Activated CD8-positive, alpha-beta memory T cell treated with anti-CD3 and anti-CD28 coated beads, Interleukin-2, amount 10 ng/mL, durations not matched to agents 7 days and 5 days (primary cell): ENCODE results near the gene TMEM187. TPM values are rescaled to one million over a fixed set of nuclear protein-coding genes. Genes with fewer than 3 reads are reported as not detected.

Experiments used
- ATAC-seq: fragments of 150-1000 bp; cut with Tn5 transposase; one replicate; pipeline ENCODE4 v1.10.0; 2021; ENCODE audit warnings: moderate library complexity
- CTCF ChIA-PET: fragments of 350-600 bp; sonication (Branson Sonifier 250); formaldehyde crosslinking; loops from one replicate; lab custom pipeline; 2021; ENCODE audit warnings: antibody characterized with exemption; lab: Charles Lee
- DNase-seq: peaks from one replicate; pipeline ENCODE4 v3.0.0-alpha.2; 2020
- H3K27ac Mint-ChIP-seq: one replicate; pipeline ENCODE4 v1.8.0; 2021; ENCODE audit warnings: mild to moderate bottlenecking, mixed read lengths
- H3K27me3 Mint-ChIP-seq: one replicate; pipeline ENCODE4 v1.8.0; 2021; ENCODE audit warnings: mixed read lengths
- H3K36me3 Mint-ChIP-seq: one replicate; pipeline ENCODE4 v1.8.0; 2021; ENCODE audit warnings: mild to moderate bottlenecking, mixed read lengths
- H3K4me1 Mint-ChIP-seq: one replicate; pipeline ENCODE4 v1.8.0; 2021; ENCODE audit warnings: mixed read lengths
- H3K4me3 Mint-ChIP-seq: one replicate; pipeline ENCODE4 v1.8.0; 2021; ENCODE audit warnings: mild to moderate bottlenecking, moderate library complexity, mixed read lengths
- H3K9me3 Mint-ChIP-seq: one replicate; pipeline ENCODE4 v1.8.0; 2022; ENCODE audit warnings: low read depth, mixed read lengths
- total RNA-seq, 2 experiments: library from RNA; stranded (reverse); gene quantifications; one replicate each; pipeline ENCODE4 v1.2.3, GENCODE V29; 2021

Gene TMEM187
- total RNA-seq, 2 experiments from 2014 or later = 8.6 to 10.7 TPM

DNA sequence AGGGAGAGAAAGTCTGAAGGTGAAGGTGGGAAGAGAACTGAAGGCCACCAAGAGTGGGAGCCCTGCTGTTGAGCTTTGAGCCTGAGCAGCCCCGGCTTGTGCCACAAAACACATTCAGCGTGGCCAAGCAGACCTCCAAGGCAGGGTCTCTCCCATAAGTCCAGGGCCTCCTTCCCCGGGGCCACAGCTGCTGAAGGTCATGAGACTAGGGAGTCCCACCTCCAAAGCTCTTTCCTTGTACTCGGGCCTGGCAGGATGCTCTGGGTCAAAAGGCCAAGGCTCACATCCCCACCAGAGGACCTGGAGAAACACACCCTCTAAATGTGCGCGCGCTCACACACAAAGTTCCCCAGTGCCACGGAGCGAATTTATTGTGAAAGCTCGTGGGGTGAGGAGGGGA is 43.0 kb upstream of the TMEM187 start:
- H3K27me3 Mint-ChIP-seq = no peaks in the 10 kb centered on the region
- peak overlapping the region; percentile 84 for H3K4me3 Mint-ChIP-seq
- H3K4me1 Mint-ChIP-seq = peaks cover 33% of the 10 kb centered on the region
- no peak for ATAC-seq
- H3K36me3 Mint-ChIP-seq = peaks cover 20% of the 10 kb centered on the region
- peak overlapping the region; percentile 76 for H3K27ac Mint-ChIP-seq
- no peaks in the 10 kb centered on the region for H3K9me3 Mint-ChIP-seq
- no peak for DNase-seq
- CTCF ChIA-PET = interaction anchor here (10.2 kb wide), 1 partner anchor 19 kb away, joined by 190 read pairs; the partner anchor contains the start of gene RENBP

DNA sequence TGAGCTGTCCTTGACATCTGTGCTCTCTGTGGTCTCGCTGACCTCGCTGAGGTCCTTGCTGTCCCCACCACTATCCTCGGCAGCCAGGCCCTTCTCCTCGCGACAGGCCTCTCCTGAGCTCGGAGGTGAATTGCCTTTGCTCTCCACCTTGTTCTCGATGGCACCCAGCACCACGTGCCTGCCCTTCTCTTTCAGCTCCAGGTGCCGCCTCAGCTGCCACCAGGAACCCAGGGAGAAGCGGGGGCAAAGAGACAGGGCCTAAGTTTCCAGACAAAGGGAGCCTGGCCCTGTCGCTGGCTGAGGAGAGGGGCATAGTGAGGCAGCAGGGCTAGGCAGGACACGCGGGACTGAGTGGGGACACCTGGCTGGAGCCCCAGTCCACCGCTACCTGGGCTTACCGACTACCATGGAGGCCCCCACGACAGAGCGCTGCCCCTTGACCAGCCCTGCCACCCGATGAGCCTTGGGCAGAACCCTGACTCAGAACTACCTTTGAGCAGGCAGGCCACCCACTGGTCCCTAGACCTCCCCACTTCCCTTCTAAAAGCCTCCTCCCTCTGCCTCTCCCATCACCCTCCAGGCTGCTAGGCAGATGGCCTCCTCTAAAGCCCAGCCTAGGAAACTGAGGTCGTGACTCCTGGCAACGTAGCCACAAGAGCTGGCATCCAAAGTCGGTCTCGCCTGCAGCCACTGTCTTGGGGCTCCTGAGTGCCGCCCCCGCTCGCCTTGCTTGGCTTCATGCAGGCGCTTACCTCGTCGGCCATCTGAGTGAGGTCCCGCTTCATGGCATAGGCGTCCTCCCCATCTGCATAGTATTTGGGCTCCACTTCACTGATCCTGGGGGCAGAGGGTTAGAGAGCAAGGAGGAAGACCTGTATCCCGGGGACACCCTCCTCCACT is 42.3 kb upstream of the TMEM187 start:
- CTCF ChIA-PET = interaction anchor here (9.8 to 10.2 kb wide), 2 partner anchors 17 to 18 kb away, joined by 71 to 190 read pairs; partner anchors contain the start of gene RENBP
- H3K4me1 Mint-ChIP-seq = peaks cover 33% of the 10 kb centered on the region
- H3K4me3 Mint-ChIP-seq = no peak overlapping the region
- DNase-seq (no peak), ATAC-seq (no peak)
- no peak overlapping the region for H3K27ac Mint-ChIP-seq
- H3K36me3 Mint-ChIP-seq = peaks cover 14% of the 10 kb centered on the region
- no peaks in the 10 kb centered on the region for H3K9me3 Mint-ChIP-seq
- no peaks in the 10 kb centered on the region for H3K27me3 Mint-ChIP-seq

DNA sequence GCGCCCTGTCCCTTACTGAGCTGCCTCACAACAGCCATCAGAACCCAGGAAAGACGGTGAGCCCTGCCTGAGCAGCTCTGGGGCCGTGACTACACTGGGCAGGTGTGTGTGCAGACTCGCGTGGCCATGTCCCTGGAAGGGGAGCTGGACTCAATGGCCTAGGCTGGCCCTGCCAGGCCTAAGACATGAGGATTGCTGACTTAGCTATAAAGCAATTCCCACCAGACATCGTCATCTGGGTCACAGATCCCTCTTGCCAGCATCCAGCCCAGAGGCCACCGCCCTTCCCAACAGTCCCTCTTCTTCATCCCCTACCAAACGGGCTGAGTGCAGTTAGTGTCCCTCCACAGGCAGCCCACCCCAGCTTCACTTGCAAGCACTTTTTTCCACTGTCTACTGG is 41.4 kb upstream of the TMEM187 start:
- ATAC-seq = no peak
- H3K36me3 Mint-ChIP-seq = peaks cover 12% of the 10 kb centered on the region
- DNase-seq = no peak
- CTCF ChIA-PET = interaction anchor here (9.8 kb wide), 1 partner anchor 16 kb away, joined by 71 read pairs; the partner anchor contains the start of gene RENBP
- no peak overlapping the region for H3K4me3 Mint-ChIP-seq
- no peaks in the 10 kb centered on the region for H3K27me3 Mint-ChIP-seq
- no peaks in the 10 kb centered on the region for H3K9me3 Mint-ChIP-seq
- peaks cover 37% of the 10 kb centered on the region for H3K4me1 Mint-ChIP-seq
- no peak overlapping the region for H3K27ac Mint-ChIP-seq

DNA sequence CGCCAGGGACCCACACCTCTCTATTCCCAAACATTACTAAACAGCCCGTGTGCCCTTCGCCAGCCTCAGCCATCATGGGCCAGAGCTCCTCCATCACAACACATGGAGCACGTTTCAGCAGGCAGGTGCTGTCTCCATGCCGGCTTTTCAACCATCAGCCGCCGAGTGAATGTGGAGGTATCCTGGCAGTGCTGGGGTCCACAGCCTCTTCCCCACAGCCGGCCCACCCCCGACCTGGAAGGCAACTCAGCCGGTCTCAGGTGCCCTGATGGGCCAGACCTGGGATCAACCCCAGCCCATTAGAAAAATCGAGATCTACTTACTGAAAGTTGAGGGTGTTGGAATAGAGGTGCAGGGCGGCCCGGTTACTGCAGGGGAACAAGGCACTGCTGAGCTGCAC is 40.8 kb upstream of the TMEM187 start:
- H3K4me1 Mint-ChIP-seq = peaks cover 39% of the 10 kb centered on the region
- CTCF ChIA-PET = interaction anchor here (9.8 kb wide), 1 partner anchor 16 kb away, joined by 71 read pairs; the partner anchor contains the start of gene RENBP
- ATAC-seq = no peak
- H3K4me3 Mint-ChIP-seq = no peak overlapping the region
- no peak overlapping the region for H3K27ac Mint-ChIP-seq
- no peak for DNase-seq
- no peaks in the 10 kb centered on the region for H3K9me3 Mint-ChIP-seq
- H3K36me3 Mint-ChIP-seq = peaks cover 12% of the 10 kb centered on the region
- H3K27me3 Mint-ChIP-seq = no peaks in the 10 kb centered on the region

DNA sequence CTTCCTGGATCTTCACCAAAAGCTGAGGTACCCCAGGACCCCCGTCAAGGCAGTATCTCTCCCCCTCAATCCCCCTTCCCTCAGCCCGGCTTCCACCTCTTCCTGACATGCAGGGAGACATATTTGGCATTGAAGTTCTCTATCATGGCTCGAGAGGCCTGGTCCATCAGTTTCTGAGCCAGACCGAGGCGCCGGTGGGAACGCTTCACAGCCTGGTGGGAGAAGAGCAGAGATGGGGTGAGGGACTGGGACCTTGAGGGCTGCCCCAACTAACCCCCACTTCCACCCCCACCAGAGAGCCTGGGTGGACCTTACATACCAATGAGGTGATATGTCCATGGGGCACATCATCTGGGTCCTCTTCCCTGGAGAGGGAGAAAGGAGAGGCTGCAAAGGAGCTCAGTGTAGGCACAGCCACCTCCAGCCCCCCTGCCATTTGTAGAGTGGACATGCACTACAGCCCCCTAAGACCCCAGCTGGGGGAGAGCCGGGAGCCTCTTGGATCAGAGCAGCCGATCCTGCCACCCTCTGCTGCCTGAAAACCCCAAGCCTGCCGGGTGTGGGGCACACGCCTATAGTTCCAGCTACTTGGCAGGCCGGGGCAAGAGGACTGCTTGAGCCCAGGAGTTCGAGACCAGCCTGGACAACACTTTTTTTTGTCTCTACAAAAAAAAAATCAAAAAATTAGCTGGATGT is 40.2 kb upstream of the TMEM187 start:
- no peak overlapping the region for H3K27ac Mint-ChIP-seq
- CTCF ChIA-PET = interaction anchor here (9.8 kb wide), 1 partner anchor 15 kb away, joined by 71 read pairs; the partner anchor contains the start of gene RENBP
- H3K27me3 Mint-ChIP-seq = no peaks in the 10 kb centered on the region
- peaks cover 37% of the 10 kb centered on the region for H3K4me1 Mint-ChIP-seq
- H3K4me3 Mint-ChIP-seq = no peak overlapping the region
- DNase-seq (no peak), ATAC-seq (no peak)
- peaks cover 12% of the 10 kb centered on the region for H3K36me3 Mint-ChIP-seq
- no peaks in the 10 kb centered on the region for H3K9me3 Mint-ChIP-seq

DNA sequence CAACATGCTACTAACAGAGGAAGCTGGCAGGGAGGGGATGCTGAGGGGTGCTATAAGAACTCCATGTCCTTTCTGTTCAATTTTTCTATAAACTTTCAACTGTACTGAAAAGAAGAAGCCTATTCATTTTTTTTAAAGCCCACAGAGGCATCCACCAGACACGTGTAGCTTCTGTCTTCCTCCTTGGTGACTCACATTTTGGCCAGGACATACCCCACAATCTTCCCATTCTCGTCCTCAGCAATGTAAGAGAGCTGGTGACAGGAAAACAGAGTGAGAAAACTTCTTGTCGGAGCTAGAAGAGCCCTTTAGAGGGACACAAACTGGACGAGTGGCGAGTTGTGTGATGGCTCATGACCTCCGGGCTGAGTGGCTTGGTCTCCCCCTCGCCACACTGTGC is 38.8 kb upstream of the TMEM187 start:
- no peaks in the 10 kb centered on the region for H3K27me3 Mint-ChIP-seq
- CTCF ChIA-PET = interaction anchor here (0.9 to 9.8 kb wide), 4 partner anchors 10 to 19 kb away, joined by 3 to 71 read pairs (median 12); partner anchors contain the start of gene RENBP
- ATAC-seq (no peak), DNase-seq (no peak)
- peaks cover 10% of the 10 kb centered on the region for H3K36me3 Mint-ChIP-seq
- H3K4me1 Mint-ChIP-seq = peaks cover 40% of the 10 kb centered on the region
- H3K4me3 Mint-ChIP-seq = peak overlapping the region; percentile 84
- peak overlapping the region; percentile 77 for H3K27ac Mint-ChIP-seq
- H3K9me3 Mint-ChIP-seq = no peaks in the 10 kb centered on the region

DNA sequence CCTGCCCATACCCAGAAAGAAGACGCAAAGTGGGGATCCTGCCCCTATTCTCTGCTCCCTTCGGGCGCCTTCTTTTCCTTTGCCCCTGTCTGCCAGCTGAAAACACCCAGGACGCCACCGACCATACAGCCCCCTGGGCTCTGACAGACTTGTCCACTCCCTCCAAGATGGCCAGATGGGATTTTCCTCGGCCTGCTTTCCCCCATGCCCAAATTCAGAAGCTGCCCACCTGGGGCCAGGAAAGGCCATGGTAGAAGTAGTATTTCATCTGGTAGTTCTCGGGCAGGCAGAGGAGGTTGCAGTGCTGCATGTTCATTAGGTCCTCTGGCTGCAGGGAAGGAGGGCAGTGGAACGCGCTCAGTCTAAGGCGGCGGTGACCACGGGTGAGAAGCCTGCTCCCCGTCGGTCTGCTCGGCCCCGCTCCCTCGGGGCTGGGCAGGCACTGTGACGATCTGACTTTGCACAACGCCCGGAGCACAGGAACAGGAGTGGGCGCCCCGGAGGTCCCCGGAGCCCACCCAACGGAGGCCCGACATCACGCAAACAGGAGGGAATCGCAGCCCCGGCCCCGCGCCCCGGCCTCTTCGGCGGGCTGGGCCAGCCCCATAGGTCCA is 38.3 kb upstream of the TMEM187 start:
- Mint-ChIP-seq H3K27me3 (no peaks in the 10 kb centered on the region), H3K36me3 (peaks cover 7% of the 10 kb centered on the region), H3K4me1 (peaks cover 36% of the 10 kb centered on the region), H3K4me3 (peak overlapping the region; percentile 84), H3K27ac (peak overlapping the region; percentile 77), H3K9me3 (no peaks in the 10 kb centered on the region)
- DNase-seq = no peak
- peak; percentile 16 for ATAC-seq
- CTCF ChIA-PET = interaction anchor here (2.2 to 9.8 kb wide), 3 partner anchors 10 to 13 kb away, joined by 5 to 71 read pairs (median 18); partner anchors contain the start of gene RENBP

DNA sequence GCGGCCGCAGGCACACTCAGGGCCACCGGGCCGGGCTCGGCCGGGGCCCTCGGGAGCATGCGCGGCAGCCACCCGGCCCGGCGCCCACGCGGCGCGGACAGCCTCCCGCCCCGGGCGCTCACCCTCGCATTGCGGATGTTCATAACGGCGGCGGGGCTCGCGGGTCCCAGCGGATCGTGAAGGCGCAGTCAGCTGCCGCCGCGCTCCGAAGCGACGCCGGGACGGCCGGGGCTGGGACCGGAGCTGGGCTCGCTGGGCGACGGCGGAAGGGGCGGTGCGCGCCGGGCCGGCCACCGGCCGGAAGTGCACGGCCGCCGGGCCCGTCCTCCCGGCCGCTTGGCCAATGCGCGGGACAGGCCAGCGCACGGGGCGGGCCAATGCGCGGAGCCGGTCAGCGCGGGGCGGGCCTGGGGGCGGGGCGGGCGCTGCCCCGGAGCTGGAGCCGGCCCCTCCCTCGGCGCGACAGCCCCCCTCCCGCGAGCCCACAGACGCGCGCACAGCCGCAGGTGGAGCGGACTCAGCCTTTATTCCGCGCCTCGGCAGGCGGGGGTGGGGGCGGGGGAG is 37.7 kb upstream of the TMEM187 start, which contains the start of gene NAA10:
NAA10 (minus strand) TSS at position 276 of the 564 bp plus-strand sequence; CDS start at position 143, 133 bp downstream.
- peak within 1 kb of the TSS; percentile 84 for H3K4me3 Mint-ChIP-seq
- peak within 1 kb of the TSS; percentile 77 for H3K27ac Mint-ChIP-seq
- H3K27me3 Mint-ChIP-seq = no peaks in the 10 kb centered on the region
- ATAC-seq = peak; percentile 96
- H3K36me3 Mint-ChIP-seq = peaks cover 7% of the 10 kb centered on the region
- H3K4me1 Mint-ChIP-seq = peaks cover 34% of the 10 kb centered on the region
- H3K9me3 Mint-ChIP-seq = no peaks in the 10 kb centered on the region
- DNase-seq = peak; percentile 69
- CTCF ChIA-PET = interaction anchor here (2.2 to 9.8 kb wide), 3 partner anchors 11 to 13 kb away, joined by 5 to 71 read pairs (median 18); partner anchors contain the start of gene RENBP

DNA sequence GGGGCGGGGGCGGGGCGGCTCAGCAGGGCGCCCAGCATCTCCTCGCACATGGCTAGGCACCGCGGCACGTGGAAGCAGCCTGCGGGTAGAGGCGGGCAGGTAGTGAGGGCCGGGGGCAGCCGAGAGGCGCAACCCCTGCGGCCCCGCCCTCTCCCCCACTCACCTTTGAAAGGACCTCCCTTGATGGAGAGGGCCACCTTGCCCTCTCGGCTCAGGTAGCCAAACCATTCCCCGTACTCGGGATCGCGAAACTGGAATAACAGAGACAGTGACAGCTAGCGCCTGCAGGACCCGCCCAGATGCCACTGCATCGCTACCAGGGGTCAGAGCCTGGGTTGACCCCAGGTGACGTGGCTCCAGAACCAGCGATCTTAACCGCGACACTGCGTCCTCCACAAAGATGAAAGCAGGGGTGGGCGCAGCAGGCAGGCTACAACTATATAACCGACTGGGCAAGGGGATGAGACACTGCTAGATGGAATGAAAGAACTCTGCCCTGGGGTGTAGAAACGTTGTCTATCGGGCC is 37.2 kb upstream of the TMEM187 start:
- DNase-seq = no peak
- H3K4me1 Mint-ChIP-seq = peaks cover 31% of the 10 kb centered on the region
- H3K27me3 Mint-ChIP-seq = no peaks in the 10 kb centered on the region
- H3K36me3 Mint-ChIP-seq = peaks cover 7% of the 10 kb centered on the region
- peak overlapping the region; percentile 65 for H3K4me3 Mint-ChIP-seq
- H3K27ac Mint-ChIP-seq = peak overlapping the region; percentile 40
- CTCF ChIA-PET = interaction anchor here (2.2 to 9.8 kb wide), 3 partner anchors 11 to 13 kb away, joined by 5 to 71 read pairs (median 18); partner anchors contain the start of gene RENBP
- H3K9me3 Mint-ChIP-seq = no peaks in the 10 kb centered on the region
- no peak for ATAC-seq

DNA sequence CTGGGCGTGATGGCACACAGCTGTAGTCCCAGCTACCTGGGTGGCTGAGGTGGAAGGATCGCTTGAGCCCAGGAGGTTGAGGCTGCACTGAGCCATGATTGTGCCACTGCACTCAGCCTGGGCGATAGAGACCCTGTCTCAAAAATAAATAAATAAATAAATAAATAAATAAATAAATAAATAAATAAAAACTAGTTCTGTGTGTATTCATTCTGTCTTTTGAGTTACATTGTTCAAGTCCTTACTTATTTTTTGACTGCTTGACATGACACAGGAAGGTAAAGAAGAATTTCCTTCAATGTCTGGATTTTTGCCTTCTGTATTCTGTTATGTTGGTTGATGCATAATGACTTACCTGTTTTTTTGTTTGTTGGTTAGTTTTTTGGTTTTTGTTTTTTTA is 35.5 kb upstream of the TMEM187 start:
- Mint-ChIP-seq H3K4me3 (no peak overlapping the region), H3K36me3 (no peaks in the 10 kb centered on the region), H3K4me1 (peaks cover 22% of the 10 kb centered on the region), H3K27me3 (no peaks in the 10 kb centered on the region), H3K27ac (no peak overlapping the region), H3K9me3 (no peaks in the 10 kb centered on the region)
- no peak for DNase-seq
- CTCF ChIA-PET = interaction anchor here (9.8 kb wide), 1 partner anchor 10 kb away, joined by 71 read pairs; the partner anchor contains the start of gene RENBP
- no peak for ATAC-seq

DNA sequence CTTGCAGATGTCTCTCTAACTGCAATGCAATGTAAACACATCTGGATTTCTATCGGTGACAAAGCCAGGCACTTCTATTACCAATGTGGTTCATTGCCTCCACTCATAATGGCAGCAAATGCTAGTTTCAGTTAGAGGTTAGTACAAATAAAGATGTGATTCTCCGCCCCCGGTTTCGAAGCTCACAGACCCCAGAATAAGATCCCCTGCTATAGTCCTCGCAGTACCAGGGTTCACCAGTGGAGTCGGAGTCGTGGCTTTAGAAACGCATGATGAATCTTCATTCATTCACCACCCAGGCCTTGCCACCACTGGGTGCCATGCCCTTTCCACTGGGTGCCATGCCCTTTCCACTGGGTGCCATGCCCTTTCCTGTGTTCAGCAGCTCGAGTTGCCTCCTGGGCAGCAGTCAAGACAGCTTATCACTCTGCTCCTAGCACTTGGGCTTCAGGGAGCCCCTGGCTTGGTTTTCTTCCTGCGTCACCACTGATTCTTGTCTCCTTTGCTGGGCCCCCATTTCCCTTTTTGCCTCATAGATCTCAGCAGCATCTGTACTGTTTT is 34.2 kb upstream of the TMEM187 start:
- Mint-ChIP-seq H3K36me3 (no peaks in the 10 kb centered on the region), H3K27me3 (no peaks in the 10 kb centered on the region), H3K4me1 (peaks cover 19% of the 10 kb centered on the region), H3K4me3 (no peak overlapping the region), H3K27ac (peak overlapping the region; percentile 40), H3K9me3 (no peaks in the 10 kb centered on the region)
- ATAC-seq (no peak), DNase-seq (no peak)
- CTCF ChIA-PET = interaction anchor here (0.6 to 9.8 kb wide), 3 partner anchors 9 to 818 kb away, joined by 3 to 71 read pairs (median 4); partner anchors contain the start of gene RENBP

DNA sequence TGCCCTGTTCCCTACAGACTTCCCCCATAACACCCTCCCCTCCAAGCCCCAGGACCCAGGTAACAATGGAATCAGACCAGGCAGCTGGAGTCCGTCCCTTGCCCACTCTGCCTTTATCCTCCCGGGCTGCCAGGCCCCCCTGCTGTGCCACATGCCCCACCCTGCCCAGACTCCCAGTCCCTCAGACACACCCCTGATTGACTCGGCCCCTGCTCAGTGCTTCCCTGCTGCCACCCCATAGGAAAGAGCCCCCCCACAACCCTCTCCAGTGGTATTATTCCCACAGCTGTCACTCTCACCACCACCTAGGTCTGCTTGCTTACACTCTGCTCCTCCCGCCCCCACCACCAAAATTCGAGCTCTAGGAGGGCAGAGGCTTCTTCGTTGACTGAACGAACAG is 33.0 kb upstream of the TMEM187 start:
- H3K9me3 Mint-ChIP-seq = no peaks in the 10 kb centered on the region

More for the DNA sequence above, 33.0 kb upstream of the TMEM187 start:
- ATAC-seq (no peak), DNase-seq (no peak)
- no peaks in the 10 kb centered on the region for H3K27me3 Mint-ChIP-seq
- H3K4me3 Mint-ChIP-seq = no peak overlapping the region
- no peaks in the 10 kb centered on the region for H3K36me3 Mint-ChIP-seq
- CTCF ChIA-PET = interaction anchor here (0.5 to 9.8 kb wide), 2 partner anchors 8 to 70 kb away, joined by 3 to 71 read pairs; partner anchors contain the start of gene RENBP
- no peak overlapping the region for H3K27ac Mint-ChIP-seq
- H3K4me1 Mint-ChIP-seq = peaks cover 16% of the 10 kb centered on the region
